IPS DF 6.9 (cell line): ENCODE data around the gene TCTA.

Experiments
- DNase-seq: peaks from one replicate; pipeline ENCODE4 v3.0.0-alpha.2; 2013; ENCODE audit warnings: low read depth, low spot score
- H3K27ac ChIP-seq: one replicate; pipeline ENCODE4 v1.5.1; 2013; ENCODE audit warnings: low read length, control low read depth
- H3K27me3 ChIP-seq: 2 replicates; pipeline ENCODE4 v1.6.1; 2013; ENCODE audit warnings: mild to moderate bottlenecking, low read length; ENCODE audit not compliant: control insufficient read depth, insufficient read depth
- H3K36me3 ChIP-seq: 2 replicates; pipeline ENCODE4 v1.6.1; 2013; ENCODE audit warnings: low read length; ENCODE audit not compliant: control insufficient read depth, insufficient read depth
- H3K4me1 ChIP-seq: 2 replicates; pipeline ENCODE4 v1.6.1; 2013; ENCODE audit warnings: low read length; ENCODE audit not compliant: control insufficient read depth, insufficient read depth
- H3K4me3 ChIP-seq: 2 replicates; pipeline ENCODE4 v1.5.1; 2013; ENCODE audit warnings: mild to moderate bottlenecking, low read length
- H3K9me3 ChIP-seq: 2 replicates; pipeline ENCODE4 v1.6.1; 2013; ENCODE audit warnings: low read length, inconsistent platforms; ENCODE audit not compliant: control insufficient read depth, insufficient read depth
- WGBS: extraction: QIAGEN DNeasy Blood & Tissue Kit; methylation state at CpG from one replicate; pipeline ENCODE4 v1.1.7; 2013; ENCODE audit warnings: mixed read lengths, missing lambda C conversion rate; ENCODE audit not compliant: insufficient read length, insufficient coverage; 5-methylcytosine and 5-hydroxymethylcytosine counted together

The TCTA gene

GRCh38 chr3:49410846-49411534, 1.2 kb upstream of the TCTA start:
- no peak for DNase-seq
- no peaks in the 10 kb centered on the region for H3K9me3 ChIP-seq
- no peaks in the 10 kb centered on the region for H3K36me3 ChIP-seq
- no CpG with 5 or more reads among the region's 33 CpGs for WGBS
- H3K27me3 ChIP-seq = no peaks in the 10 kb centered on the region
- peak overlapping the region; percentile 100 for H3K4me3 ChIP-seq
- no peak overlapping the region for H3K27ac ChIP-seq
- H3K4me1 ChIP-seq = no peaks in the 10 kb centered on the region

- Histone ChIP-seq H3K4me3 (peak overlapping the region; percentile 100), H3K27me3 (no peaks in the 10 kb centered on the region), H3K4me1 (no peaks in the 10 kb centered on the region), H3K9me3 (no peaks in the 10 kb centered on the region), H3K27ac (no peak overlapping the region), H3K36me3 (no peaks in the 10 kb centered on the region)
- WGBS = no CpG with 5 or more reads among the region's 59 CpGs
- no peak for DNase-seq
Measured at GRCh38 chr3:49411535-49411967, 672 bp upstream of the TCTA start.

GRCh38 chr3:49412632-49413337, 562 bp downstream of the TCTA start:
- Histone ChIP-seq H3K9me3 (no peaks in the 10 kb centered on the region), H3K27ac (no peak overlapping the region), H3K4me1 (no peaks in the 10 kb centered on the region), H3K36me3 (no peaks in the 10 kb centered on the region), H3K4me3 (peak overlapping the region; percentile 100; the same call in 1 of the 2 replicates), H3K27me3 (no peaks in the 10 kb centered on the region)
- DNase-seq = no peak
- WGBS = no CpG with 5 or more reads among the region's 16 CpGs

GRCh38 chr3:49413338-49413734, 1.1 kb downstream of the TCTA start:
- WGBS = no CpG with 5 or more reads among the region's 6 CpGs
- Histone ChIP-seq H3K27ac (no peak overlapping the region), H3K36me3 (no peaks in the 10 kb centered on the region), H3K27me3 (no peaks in the 10 kb centered on the region), H3K4me1 (no peaks in the 10 kb centered on the region), H3K4me3 (no peak overlapping the region), H3K9me3 (no peaks in the 10 kb centered on the region)
- no peak for DNase-seq

- Histone ChIP-seq H3K36me3 (no peaks in the 10 kb centered on the region), H3K27ac (no peak overlapping the region), H3K9me3 (no peaks in the 10 kb centered on the region), H3K4me1 (no peaks in the 10 kb centered on the region), H3K27me3 (no peaks in the 10 kb centered on the region), H3K4me3 (no peak overlapping the region)
- DNase-seq = no peak
- no CpG with 5 or more reads among the region's 2 CpGs for WGBS
Measured at GRCh38 chr3:49414753-49415152, 2.5 kb downstream of the TCTA start.

DNA sequence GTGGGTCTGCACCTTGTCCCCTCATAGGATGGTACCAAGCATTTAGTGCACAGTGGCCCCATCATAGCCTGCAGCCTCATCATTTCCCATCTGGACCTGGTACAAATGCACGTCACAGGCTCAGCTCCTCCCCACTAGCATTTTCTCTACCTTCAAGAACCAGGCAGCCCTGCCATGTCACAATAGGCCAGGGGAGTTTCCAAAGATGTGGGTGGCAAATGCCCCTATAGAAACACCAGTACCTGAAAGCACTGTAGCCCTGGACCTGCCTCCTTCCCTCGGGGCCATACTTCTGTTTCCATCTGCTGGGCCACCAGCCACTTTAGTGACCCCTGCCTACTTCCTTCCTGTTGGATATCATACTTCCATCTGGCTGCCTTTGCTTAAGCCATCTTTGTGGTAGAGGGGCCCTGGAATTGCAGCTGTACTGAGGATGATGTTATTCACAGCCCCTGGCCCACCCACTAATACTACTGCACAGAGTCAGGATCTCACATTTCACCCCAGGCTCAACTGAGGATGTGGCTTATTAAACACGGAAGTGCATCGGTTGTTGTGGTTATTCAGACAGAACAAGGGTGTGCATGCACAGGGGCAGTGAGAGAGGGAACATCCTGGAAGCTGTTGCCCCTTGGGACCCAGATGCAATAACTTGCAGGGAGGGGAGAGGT, 3.8 kb downstream of the TCTA start:
- no peak for DNase-seq

DNA sequence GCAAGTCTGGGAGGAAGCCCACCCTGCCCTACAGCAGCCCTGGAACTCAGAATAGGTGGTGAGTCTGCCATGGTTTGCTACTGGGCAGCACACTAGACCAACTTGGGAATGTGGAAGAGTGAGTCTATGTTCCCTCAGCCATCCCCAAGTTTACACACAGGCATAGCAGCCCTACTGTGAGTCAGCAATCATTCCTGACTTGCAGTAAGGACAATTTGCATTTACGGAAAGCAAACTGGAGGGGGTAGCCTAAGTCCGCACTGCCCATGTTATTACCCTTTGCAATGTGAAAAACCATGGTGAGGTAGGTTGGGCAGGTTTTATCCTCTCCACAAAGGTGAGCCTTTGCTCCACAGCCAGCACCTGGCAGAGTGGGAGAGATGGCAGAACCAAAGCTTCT, 4.6 kb downstream of the TCTA start:
- H3K9me3 ChIP-seq = no peaks in the 10 kb centered on the region
- H3K27me3 ChIP-seq = no peaks in the 10 kb centered on the region
- H3K4me3 ChIP-seq = no peak overlapping the region
- DNase-seq = no peak
- no peaks in the 10 kb centered on the region for H3K36me3 ChIP-seq
- WGBS = no CpG with 5 or more reads among the region's 2 CpGs
- H3K27ac ChIP-seq = no peak overlapping the region
- no peaks in the 10 kb centered on the region for H3K4me1 ChIP-seq

More for the DNA sequence above, 3.8 kb downstream of the TCTA start:
- H3K27ac ChIP-seq = no peak overlapping the region
- H3K4me3 ChIP-seq = no peak overlapping the region
- no peaks in the 10 kb centered on the region for H3K27me3 ChIP-seq
- H3K4me1 ChIP-seq = no peaks in the 10 kb centered on the region
- WGBS = no CpG with 5 or more reads among the region's 4 CpGs
- no peaks in the 10 kb centered on the region for H3K36me3 ChIP-seq
- H3K9me3 ChIP-seq = no peaks in the 10 kb centered on the region

DNA sequence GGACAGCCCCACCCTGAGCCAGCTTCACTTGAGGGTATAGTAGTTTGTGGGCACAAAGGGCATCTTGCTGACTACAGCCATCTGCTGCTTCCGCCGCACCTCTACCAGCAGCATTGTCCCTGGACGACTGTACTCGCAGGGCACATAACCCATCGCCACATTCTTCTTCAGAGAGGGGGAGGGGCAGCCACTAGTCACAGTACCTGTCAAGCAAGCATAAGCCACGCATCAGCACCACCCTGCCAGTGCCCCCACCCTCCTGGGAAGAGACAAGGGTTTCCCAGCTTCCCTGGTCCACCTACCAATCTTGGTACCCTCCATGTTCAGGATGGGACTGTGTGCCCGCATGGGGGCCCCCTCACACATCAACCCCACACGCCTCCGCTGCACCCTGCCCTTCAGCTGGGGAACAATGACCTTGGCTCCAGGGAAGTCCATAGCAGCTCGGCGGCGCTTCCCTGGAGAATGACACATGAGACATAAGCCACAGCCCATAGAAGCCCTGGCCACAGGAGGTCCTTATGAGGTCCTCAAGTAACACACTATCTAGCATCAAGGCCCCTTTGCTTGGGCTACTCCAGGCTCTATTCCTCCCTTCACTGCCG, 5.4 kb downstream of the TCTA start:
- Histone ChIP-seq H3K36me3 (no peaks in the 10 kb centered on the region), H3K4me3 (no peak overlapping the region), H3K4me1 (no peaks in the 10 kb centered on the region; the same call in 1 of the 2 replicates), H3K9me3 (no peaks in the 10 kb centered on the region), H3K27ac (no peak overlapping the region), H3K27me3 (no peaks in the 10 kb centered on the region)
- DNase-seq = no peak
- WGBS = no CpG with 5 or more reads among the region's 13 CpGs

GRCh38 chr3:49421890-49422378, 9.7 kb downstream of the TCTA start:
- WGBS = no CpG with 5 or more reads among the region's 14 CpGs
- no peaks in the 10 kb centered on the region for H3K27me3 ChIP-seq
- peaks cover 3% of the 10 kb centered on the region; the same call in 1 of the 2 replicates for H3K4me1 ChIP-seq
- no peaks in the 10 kb centered on the region for H3K9me3 ChIP-seq
- H3K27ac ChIP-seq = no peak overlapping the region
- no peak for DNase-seq
- peak overlapping the region; percentile 47; the same call in 1 of the 2 replicates for H3K4me3 ChIP-seq
- no peaks in the 10 kb centered on the region for H3K36me3 ChIP-seq
